NCI-H2171 treated with DMSO at 0.1 percent for 48 hours (cell line): Measurements from ENCODE around the gene AHI1.

Source experiments
- DNase-seq: peaks from one replicate; lab custom pipeline; 2025; lab: John Stamatoyannopoulos, UW

AHI1 gene

DNA sequence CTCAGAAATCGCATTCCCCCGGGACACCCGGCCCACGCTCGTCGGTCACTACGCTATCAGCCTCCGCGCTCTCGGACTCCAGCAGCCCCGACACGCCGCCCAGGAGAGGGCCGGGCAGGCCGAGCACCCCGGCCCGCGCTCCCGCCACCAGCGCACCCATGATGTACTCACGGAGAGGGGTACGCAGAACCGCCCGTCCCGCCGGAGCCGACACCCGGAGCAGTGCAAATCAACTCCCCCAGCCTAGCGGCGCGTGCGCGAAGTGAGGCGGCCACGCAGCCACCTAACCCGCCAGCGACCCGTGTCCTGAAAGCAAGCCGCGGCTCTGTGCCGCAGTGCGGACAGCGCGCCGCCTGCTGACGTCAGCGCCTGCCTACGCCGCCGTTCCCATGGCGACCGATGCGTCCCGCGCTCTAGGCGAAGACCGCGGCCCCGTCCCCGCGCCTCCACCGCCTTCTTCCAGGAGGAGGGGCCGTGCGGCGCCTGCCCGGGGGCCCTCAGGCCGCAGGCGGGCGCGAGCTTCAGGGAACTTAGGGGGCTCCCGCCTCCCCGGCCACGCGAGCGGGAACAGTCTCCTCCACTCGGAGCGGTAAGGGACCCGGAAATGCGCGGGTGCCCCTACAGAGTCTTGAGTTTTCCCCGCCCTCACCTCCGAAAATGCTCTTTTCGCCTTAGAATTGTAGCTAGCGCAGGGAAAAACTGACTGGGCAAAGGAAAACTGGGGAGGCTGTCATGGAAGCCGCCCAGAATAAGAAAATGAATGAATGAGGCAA, at the start of gene AHI1:
AHI1 (minus strand) TSS at position 329 of the 773 bp plus-strand sequence. CDS start 5,503 bp downstream, outside the sequence.
- DNase-seq, result peak; percentile 91

- no peak for DNase-seq
Observed at GRCh38 chr6:135546680-135547418, 49.3 kb upstream of the AHI1 start.

DNA sequence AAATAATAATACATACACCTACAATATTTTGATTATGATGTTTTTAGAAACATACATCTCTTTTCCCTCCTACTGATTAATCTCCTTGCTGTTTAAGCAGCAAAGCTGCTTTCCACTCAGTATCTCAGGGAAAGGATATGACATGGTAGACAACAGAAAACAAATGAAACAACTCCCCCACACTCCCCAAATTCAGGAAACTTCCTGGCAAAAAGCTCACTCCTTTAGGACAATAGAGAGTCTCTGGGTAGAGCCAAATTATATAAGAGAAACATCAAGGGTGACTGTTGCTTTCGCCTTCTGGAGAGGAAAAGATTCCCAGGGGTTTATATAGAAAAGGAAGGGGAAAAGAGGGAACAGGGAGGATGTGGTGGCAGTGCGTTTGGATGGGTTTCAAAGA, 48.7 kb upstream of the AHI1 start:
- DNase-seq, result no peak

- no peak for DNase-seq
Observed at GRCh38 chr6:135540207-135540840, 42.8 kb upstream of the AHI1 start.

DNA sequence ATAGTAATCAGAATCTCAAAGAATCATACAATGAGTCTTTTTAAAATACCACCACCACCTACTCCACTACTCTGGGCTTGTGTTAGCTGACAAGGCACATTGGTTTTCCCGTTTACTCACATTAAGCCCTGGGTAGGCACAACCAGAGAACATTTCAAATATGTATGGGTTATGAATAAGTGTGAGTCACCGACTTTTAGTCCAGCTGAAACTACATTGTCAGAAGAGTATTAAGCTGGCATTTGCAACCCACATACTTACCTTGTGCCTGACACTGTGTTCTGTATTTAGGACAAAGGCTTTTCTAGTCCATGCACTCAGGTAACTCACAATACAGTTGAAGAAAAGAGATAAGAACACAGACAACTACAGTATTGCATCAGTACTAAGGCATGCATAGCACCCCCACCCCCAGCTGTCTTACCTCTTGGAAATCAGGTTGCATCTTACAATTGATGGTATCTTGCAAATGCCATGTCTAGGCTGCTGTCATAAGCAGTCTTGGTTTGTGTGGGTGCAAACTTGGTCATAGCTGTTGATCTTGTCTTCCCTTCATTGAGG, 40.3 kb upstream of the AHI1 start:
- no peak for DNase-seq

- DNase-seq, result peak; percentile 61
Observed at GRCh38 chr6:135535989-135536414, 38.5 kb upstream of the AHI1 start.

DNA sequence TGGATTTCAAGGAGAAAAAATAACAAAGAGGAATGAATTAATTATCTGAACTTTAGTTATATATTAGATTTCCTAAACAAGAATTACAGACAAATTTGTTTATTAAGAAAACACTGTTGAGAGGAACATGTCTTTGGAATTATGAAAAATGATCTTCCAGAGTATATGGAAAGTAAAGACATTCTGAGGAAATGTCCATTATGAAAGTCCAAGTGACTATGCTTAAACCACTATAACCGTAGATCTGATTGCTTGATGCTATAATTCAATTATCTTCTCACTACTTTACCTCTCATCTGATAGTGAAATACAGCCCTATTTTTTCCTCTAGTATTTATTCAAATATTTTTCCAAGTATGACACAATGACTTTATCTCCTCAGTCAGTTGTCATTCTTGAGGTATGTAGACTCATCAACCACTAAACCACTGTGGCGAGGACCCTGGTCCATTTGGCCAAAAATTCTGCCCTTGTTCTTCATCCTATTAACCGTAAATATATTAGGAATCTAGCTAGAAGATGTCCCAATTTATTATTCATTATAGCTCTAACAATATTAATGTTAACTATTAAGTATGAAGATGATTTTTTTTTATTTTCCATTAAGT, 37.3 kb upstream of the AHI1 start:
- no peak for DNase-seq

DNA sequence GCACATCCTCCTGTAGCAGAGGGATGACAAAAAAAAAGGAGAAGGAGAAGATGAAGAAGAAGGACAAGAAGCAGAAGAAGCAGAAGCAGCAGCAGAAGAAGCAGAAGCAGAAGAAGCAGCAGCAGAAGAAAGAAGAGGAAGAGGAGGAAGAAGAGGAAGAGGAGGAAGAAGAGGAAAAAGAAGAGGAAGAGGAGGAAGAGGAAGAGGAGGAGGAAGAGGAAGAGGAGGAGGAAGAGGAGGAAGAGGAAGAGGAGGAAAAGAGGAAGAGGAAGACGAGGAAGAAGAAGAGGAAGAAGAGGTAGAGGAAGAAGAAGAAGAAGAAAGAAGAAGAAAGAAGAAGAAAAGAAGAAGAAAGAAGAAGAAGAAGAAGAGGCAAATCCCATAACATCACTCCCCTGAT, 35.0 kb upstream of the AHI1 start:
- no peak for DNase-seq

- DNase-seq, result no peak
Observed at GRCh38 chr6:135531954-135532490, 34.5 kb upstream of the AHI1 start.

DNA sequence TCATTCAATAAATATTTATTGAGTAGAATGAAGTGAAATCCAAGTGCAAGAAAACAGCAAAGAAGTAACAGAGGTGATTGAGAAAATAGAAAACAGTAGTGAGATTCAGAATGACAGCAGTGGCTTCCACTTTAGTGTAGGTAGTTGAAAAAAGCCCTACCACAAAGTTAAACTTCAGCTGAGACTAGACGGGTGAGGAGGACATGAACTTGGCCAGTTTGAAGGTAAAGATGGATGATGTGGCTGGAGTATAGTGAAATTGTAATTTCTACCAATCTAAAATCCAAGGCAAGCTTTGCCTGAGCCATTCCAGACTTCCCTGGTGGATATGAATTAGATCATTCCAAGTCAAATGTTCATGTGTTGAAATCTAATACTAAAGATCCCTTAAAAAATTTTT, 32.6 kb upstream of the AHI1 start:
- DNase-seq, result no peak

- DNase-seq, result no peak
Observed at GRCh38 chr6:135527960-135528249, 30.4 kb upstream of the AHI1 start.

GRCh38 chr6:135527116-135527959, 29.8 kb upstream of the AHI1 start:
- DNase-seq, result no peak

GRCh38 chr6:135525594-135525993, 28.1 kb upstream of the AHI1 start:
- DNase-seq, result no peak

GRCh38 chr6:135522965-135523692, 25.6 kb upstream of the AHI1 start:
- no peak for DNase-seq

DNA sequence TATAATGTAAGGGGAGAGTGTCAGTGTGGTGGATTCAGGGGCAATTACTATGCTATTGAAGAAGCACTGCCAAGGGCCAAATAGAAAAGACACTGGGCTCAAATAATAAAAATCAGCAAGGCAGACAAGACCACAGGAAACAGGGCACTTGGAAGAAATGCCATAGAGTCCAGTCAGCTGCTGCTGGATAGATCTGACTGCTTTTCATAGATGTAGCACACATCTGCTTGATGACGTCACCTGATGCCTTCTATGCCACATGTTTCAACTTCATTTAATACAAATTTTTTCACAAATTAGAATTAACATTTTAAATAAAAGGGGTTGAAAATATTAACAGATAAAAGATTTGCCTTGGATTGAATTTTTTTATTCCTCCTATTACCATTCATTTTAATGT, 23.9 kb upstream of the AHI1 start:
- no peak for DNase-seq

DNA sequence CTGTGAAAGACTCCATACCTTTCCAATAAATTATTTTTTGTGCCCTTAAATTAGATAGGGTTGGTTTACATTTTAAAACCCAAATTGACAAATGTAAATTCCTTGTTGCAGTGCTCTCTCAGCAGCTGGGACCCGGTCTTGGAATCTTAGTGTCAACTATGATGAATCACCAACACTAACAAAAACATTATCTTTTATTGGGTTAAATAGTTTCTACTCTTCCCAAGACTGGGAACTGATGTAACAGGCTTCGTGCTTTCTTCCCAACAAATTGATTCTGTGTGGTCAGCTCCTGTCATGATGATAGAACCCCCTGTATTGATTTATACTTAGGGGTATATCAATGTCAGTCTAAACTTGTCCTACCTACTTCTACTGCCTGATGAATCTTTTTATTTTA, 23.2 kb upstream of the AHI1 start:
- no peak for DNase-seq

- DNase-seq, result no peak
Observed at GRCh38 chr6:135519348-135519747, 21.8 kb upstream of the AHI1 start.

GRCh38 chr6:135517527-135517926, 20.0 kb upstream of the AHI1 start:
- DNase-seq, result no peak

DNA sequence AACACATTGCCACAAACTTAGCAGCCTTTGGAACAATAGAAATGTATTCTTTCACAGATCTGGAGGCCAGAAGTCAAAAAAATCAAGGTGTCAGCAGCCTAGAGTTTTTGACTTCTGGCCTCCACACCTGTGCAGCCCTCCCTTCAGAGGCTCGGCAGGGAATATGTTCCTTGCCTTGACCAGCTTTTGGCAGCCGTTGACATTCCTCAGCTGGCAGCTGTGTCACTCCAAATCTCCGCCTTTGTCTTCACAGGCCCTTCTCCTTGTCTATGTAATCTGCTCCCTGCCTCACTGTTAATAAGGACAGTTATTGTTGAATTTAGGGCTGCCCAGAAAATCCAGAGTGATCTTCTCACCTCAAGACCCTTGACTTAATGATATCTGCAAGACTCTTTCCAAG, 17.2 kb upstream of the AHI1 start:
- no peak for DNase-seq

DNA sequence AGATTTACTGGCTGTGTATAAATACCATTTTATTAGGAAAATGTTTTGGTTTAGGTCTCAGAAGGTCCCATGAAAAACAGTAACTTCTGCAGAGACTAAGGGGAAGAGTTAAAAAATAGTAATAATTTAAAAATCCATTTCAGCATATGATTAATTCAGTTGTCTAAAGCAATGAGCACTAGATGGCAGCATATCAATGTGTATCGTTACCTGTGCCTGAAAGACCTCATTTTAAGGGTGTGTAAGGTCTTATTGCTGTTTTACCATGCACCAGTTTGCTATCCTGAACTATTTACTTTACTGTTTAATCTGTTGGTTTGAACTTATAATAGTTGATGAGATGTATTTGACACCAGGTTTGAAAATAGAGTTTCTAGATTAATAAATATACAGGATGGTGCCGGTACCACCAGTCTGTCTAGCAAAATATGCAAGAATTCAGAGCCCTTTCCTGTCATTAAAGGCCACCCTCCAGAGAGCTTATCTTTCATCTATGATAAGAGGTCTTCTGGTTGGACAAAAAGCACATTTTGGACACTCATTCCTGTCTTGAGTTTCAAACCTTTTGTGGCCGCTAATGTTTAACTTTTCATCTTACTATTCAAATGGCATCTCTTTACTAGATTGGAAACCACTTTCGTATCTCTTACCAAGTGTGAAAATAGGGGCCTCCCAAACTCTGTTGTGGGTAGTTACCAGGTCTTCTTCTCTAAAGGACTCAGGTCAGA, 8.9 kb upstream of the AHI1 start:
- peak; percentile 59 for DNase-seq
